Sigmoid colon (tissue), 4 donors: Measurements from ENCODE around the gene PEX3.

ENCODE experiments used
- EP300 ChIP-seq, 4 donors: sonication (generic); formaldehyde crosslinking; IDR thresholded peaks; one replicate each; pipeline ENCODE4 v1.6.1; 2017; ENCODE audit warnings: antibody characterized with exemption in 4 of 4
- POLR2A ChIP-seq, 2 donors: fragments of 450-650 bp; IDR thresholded peaks; one replicate each; pipeline ENCODE4 v1.6.1; 2016; ENCODE audit warnings: antibody characterized with exemption in 2 of 2, mild to moderate bottlenecking in 2 of 2, moderate library complexity in 2 of 2
- POLR2AphosphoS5 ChIP-seq, 4 donors: sonication (generic); formaldehyde crosslinking; IDR thresholded peaks; one replicate each; pipeline ENCODE4 v1.6.1; 2017; ENCODE audit warnings: antibody characterized with exemption in 4 of 4
- TF ChIP-seq, protein P1 (sequence below), 4 experiments: fragments of 450-650 bp in 3 of 4; fragments of 200-600 bp in 1 of 4; IDR thresholded peaks; one replicate each; pipeline ENCODE4 v1.5.1; 2016 to 2019; ENCODE audit warnings: antibody characterized with exemption in 4 of 4, mild to moderate bottlenecking in 3 of 4, moderate library complexity in 2 of 4

DNA sequence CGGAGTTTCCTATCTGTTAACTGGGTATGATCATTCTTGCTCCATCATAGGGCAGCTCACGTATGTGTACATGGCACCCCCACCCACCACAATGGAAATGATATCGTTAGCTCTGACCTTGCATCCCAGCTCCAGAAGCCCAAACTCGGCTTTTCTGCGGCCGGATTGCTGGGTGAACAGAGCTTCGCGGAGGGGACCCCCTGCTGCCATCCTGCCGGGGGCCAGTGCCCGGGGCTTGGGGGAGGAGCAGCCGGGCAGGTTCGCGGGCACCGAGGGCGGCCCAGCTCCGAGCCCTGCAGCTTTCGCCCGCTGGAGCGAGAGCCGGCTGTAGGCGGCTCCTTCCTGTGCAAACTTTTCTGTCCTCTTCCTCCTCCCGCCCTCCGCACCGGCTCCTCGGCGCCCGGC is 85.9 kb downstream of the PEX3 start:
- TF ChIP-seq, protein P1, sequence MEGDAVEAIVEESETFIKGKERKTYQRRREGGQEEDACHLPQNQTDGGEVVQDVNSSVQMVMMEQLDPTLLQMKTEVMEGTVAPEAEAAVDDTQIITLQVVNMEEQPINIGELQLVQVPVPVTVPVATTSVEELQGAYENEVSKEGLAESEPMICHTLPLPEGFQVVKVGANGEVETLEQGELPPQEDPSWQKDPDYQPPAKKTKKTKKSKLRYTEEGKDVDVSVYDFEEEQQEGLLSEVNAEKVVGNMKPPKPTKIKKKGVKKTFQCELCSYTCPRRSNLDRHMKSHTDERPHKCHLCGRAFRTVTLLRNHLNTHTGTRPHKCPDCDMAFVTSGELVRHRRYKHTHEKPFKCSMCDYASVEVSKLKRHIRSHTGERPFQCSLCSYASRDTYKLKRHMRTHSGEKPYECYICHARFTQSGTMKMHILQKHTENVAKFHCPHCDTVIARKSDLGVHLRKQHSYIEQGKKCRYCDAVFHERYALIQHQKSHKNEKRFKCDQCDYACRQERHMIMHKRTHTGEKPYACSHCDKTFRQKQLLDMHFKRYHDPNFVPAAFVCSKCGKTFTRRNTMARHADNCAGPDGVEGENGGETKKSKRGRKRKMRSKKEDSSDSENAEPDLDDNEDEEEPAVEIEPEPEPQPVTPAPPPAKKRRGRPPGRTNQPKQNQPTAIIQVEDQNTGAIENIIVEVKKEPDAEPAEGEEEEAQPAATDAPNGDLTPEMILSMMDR (IDR thresholded peaks at IDR 0.05): no peak
- TF ChIP-seq POLR2A (IDR thresholded peaks at IDR 0.05) (no peak), POLR2AphosphoS5 (IDR thresholded peaks at IDR 0.05) (no peak), EP300 (IDR thresholded peaks at IDR 0.05) (no peak)
